Activated CD4-positive, alpha-beta T cell treated with anti-CD3 and anti-CD28 coated beads, Interleukin-2, amount 50 U/mL, for 24 hours (primary cell): ENCODE results near the gene MRM3.
"Not testable (repeated sequence)": the region's sequence is repeated elsewhere in the genome, so short reads cannot be mapped to it uniquely, and the experiment has no call there.

Experiments
- DNase-seq, 2 donors: peaks; one replicate each; pipeline ENCODE4 v3.0.0-alpha.2; 2020; ENCODE audit warnings: low read depth in 1 of 2, low spot score in 1 of 2

The MRM3 gene

DNA sequence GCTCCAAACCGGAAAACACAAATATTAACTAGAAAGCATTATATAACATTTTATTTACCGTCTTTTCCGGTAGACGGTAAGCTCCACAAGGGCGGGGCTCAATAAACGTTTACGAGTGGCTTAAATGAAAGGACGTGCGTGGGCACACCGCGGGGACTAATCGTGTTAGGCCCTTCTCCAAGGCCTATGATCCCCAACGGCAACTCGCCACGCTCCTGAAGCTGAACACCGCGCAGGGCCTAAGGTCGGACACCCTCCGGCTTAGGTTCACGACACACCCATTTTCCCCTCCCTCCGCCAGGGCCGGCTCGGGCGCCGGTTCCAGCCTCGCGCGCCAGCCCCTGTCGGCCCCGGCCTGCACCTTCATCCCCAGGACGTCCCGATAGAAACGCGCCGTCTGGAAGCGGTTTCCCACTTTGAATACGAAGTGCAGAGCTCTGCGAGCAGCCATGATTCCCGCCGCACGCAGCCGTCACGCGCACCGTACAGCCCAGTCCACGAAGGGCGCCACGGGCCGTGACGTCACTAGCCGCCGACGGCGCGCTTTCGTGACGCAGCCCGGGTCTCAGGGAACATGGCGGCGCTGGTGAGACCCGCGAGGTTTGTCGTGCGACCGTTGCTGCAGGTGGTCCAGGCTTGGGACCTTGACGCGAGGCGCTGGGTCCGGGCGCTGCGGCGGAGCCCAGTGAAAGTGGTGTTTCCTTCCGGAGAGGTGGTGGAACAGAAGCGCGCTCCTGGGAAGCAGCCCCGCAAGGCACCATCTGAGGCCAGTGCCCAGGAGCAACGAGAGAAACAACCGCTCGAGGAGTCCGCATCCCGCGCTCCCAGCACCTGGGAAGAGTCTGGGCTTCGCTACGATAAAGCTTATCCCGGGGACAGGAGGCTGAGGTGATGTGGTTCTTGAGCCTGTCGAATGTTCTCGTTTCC is at the start of gene MRM3, which contains the start of gene GLOD4:
MRM3 (plus strand) TSS at position 549 of the 927 bp plus-strand sequence; CDS start at position 575, 26 bp downstream.
GLOD4 (minus strand) TSS at position 476 of the 927 bp plus-strand sequence; CDS start at position 451, 25 bp downstream.
- peak; percentile 91 to 97 for DNase-seq

- no peak for DNase-seq
These were observed 49.0 kb upstream of the MRM3 start for GRCh38 chr17:732902-733720.

DNA sequence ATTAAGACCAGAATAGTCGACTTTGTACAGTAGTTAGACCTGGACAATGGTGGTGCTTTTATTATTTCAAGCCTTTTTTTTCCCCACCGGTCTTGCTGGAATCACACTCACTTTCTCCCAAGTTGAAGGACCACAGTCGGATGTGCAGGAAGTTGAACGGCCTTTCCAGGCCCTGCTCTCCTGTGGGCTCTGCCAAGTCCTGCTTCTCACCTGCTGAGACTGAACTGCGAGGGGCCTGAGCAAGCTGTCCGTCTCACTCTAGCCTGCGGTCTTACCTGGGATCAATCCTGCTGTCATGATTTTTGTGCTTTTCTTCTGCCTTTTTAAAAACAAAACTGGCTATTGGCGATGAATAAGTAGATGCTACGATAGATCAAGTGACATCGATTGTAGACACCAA is 48.4 kb upstream of the MRM3 start:
- no peak for DNase-seq

GRCh38 chr17:737561-738113 is 44.5 kb upstream of the MRM3 start:
- DNase-seq = no peak

DNA sequence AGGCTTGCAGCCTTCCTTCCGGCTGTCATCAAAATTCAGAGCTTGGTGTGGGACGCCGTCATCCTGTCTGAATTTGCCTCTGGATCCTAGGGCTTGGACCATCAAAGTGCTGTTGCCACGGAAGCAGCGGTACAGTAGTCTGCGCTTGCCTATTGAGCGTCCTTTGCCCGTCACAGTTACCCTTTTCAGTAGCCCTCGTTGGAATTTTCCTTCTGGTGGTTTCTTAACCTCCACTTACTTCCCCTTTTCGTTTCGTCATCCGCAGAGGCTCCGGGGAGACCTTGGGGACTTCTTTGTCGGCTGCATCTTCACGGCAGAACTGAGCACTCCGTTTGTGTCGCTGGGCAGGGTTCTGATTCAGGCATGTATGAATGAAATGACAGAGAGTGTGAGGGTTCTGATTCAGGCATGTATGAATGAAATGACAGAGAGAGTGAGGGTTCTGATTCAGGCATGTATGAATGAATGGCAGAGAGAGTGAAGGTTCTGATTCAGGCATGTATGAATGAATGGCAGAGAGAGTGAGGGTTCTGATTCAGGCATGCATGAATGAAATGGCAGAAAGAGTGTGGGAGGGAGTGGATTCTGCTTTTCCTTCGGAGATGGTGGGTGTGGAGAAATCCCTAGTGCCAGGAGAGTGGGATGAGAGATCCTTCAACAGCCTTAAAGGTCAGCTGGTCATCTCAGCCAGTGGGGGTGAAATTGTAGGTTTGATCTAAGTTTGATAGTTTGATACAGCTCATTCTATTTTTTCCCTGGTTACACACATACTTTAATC is 41.7 kb upstream of the MRM3 start:
- DNase-seq = no peak

DNA sequence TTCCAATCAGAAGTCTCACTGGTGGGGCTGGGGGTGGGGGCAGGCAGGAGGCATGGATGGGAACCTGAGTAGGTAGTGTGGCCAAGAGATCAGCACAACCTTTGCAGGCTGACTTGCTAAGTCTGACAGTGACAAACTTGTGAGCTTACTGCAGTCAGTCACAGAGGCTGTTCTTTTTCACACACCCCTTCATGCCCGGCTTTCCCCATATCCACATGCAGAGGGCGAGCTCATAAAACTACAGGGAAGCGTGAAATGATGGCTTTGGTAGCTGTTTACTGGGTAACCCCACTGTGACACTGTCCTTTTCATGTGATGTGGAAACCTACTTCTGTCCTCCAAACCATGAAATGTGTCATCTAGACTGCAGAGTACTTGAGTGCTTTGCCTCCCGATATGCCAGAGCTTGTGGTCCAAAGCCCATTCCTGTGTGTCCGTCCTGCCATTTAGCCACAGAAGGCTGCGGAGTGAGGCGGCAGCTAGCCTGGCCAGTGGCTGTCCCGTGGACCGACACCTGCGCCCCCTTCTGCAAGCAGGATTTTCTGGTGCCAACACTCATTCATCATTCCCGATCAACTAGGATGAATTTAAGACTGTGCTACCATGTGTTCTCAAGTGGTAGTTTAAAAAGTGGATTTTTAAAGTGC is 39.9 kb upstream of the MRM3 start:
- DNase-seq = no peak

DNA sequence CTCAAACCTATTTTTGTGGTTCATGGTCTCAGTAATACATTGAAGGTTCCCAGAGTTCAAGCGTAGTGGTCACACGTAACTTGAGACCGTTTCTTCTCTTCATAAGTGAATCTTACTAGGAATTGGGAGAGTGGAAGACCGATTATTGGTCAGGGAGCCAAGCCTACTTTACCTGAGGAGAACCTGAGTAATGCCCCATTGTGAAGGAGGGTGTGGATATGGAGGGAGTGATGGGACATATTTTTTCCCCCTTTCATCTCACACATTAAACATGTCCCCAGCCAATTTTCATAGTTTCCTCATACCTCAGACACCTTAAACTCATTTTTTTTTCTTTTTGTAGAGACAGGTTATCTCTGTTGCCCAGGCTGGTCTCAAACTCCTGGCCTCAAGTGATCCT is 39.0 kb upstream of the MRM3 start:
- DNase-seq = no peak

- no peak for DNase-seq
These were observed 37.2 kb upstream of the MRM3 start for GRCh38 chr17:744937-745336.

- DNase-seq = no peak
These were observed 36.7 kb upstream of the MRM3 start for GRCh38 chr17:745406-745805.

GRCh38 chr17:746181-746580 is 36.0 kb upstream of the MRM3 start:
- no peak for DNase-seq

- DNase-seq = no peak
These were observed 35.1 kb upstream of the MRM3 start for GRCh38 chr17:746783-747629.

DNA sequence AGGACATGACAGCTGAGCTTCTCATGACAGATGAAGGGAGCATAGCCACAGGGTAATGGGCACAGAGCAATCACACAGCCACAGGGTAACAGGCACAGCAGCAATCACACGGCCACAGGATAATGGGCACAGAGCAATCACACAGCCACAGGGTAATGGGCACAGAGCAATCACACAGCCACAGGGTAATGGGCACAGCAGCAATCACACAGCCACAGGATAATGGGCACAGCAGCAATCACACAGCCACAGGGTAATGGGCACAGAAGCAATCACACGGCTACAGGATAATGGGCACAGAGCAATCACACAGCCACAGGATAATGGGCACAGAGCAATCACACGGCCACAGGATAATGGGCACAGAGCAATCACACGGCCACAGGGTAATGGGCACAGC is 33.5 kb upstream of the MRM3 start:
- DNase-seq = not testable (repeated sequence)

DNA sequence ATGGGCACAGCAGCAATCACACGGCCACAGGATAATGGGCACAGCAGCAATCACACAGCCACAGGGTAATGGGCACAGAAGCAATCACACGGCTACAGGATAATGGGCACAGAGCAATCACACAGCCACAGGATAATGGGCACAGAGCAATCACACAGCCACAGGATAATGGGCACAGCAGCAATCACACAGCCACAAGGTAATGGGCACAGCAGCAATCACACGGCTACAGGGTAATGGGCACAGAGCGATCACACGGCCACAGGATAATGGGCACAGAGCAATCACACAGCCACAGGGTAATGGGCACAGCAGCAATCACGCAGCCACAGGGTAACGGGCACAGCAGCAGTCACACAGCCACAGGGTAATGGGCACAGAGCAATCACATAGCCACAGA is 32.8 kb upstream of the MRM3 start:
- DNase-seq = not testable (repeated sequence)

DNA sequence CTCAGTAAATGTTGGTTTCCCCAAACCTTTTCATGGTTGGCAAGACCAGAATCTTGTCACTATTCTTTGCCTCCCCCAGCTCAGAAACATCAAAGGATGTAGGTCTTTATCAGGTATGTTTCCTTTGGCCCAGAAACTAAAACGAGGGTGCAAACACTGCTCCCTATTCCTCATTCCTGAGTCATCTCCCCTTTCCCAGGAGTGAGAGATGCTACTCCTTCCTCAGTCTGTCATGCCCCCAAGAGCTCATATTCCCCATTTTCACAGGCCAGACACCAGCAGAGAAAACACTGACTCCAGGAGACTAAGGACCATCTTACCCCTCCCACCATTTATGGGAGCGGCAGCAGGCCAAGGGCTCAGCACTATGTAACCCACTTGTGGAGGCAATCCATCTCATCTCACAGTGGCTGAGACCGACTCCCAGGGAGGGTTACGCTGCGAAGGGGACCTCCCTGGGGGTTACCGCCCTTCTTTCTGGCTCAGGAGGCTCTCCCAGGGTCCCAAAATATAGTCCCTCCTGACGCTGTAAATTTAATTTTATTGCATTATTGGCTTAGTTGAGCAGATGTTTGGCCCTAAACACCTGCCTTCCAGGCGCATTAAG is 31.6 kb upstream of the MRM3 start:
- no peak for DNase-seq

- peak in 1 of 2 donors; percentile 31 for DNase-seq
These were observed 30.7 kb upstream of the MRM3 start for GRCh38 chr17:751269-752001.

GRCh38 chr17:752002-752619 is 30.0 kb upstream of the MRM3 start, which contains the start of gene GEMIN4:
Gene GEMIN4 (minus strand): TSS chr17:752264. CDS start chr17:752142, 122 bp downstream.
- peak; percentile 95 to 100 for DNase-seq

DNA sequence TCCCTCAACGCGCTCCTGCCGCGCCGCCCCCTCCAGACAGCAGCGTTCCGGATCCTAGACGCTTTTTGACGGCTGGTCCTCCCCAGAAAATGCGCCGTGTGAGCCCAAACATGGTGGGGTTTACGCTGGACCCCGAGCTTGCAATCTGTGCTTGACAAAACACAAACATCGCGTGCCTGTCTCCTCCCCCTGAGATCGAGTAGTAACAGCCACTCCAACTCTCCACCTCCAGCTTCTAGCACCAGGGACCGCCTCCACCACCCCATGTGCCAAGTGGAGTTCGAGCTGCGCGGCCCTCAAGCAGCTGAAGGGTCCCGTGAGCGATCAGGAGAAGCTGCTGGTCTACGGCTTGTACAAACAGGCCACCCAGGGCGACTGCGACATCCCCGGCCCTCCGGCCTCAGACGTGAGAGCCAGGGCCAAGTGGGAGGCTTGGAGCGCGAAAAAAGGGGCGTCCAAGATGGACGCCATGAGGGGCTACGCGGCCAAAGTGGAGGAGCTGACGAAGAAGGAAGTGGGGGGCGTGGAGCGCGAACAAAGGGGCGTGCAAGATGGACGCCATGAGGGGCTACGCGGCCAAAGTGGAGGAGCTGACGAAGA is 29.4 kb upstream of the MRM3 start:
- DNase-seq = peak in 1 of 2 donors; percentile 17
